ENCODE data around the gene RGPD3. TPM values are rescaled to one million over a fixed set of nuclear protein-coding genes. Genes with fewer than 3 reads are reported as not detected.

RGPD3 gene
- total RNA-seq, 2 donors from 2014 or later: 0.09 to 2.4 TPM

DNA sequence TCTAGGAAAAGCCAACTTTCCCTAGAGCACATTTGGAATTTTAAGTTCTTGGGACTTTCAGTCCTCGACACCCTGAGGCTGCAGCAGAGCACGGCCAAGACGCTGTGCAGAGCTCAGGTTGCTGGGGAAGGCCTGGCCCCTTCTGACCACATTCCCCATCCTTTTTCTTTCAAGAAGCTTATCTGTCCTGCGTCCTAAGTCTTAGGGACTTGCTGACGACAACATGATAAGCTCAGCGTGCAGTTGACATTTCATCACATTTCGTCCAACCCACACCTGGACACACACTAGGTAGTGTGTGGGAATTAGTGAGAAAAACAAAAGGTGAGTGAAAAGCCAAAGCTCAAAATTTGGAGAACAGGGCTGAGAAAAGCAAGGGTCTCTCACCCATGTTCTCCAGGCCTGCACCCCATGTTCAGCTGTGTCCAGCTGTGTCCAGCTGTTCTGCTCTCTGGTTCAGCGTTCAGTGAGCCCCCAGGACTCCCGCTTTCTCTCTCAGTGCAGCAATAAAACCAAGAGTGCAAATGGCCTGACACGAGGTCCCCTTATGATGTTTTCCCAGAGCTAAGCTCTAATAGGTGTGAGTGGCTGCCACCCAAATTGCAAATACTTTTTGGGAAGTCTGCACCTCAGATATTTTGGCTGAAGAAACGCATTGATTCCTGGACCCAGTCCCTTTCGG lies 101.9 kb downstream of the RGPD3 start:
- intact Hi-C loops (cut with DNase I): no loop called here
- no peaks in the 10 kb centered on the region for H3K36me3 ChIP-seq
- H3K27me3 ChIP-seq (replicated peaks; ENCODE audit: insufficient read depth): no peaks in the 10 kb centered on the region

DNA sequence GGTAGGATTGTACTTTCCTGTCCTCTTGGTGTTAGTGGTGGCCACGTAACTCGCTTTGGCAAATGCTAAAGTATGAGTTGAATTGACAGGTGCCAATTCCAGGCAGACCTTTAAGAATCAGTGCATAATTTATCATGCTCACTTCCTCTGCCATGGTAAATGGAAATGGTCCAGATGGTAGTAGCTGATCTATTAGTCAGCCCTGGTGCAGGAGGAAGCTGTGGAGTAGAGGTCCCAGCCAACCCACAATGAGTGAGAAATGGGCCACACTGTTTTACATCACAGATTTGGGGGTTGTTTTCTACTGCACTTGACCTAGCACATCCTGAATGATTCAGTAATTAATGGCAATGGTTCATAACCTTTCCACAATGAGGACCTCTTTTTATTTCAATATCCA lies 104.4 kb downstream of the RGPD3 start:
- H3K4me1 ChIP-seq (replicated peaks): no peaks in the 10 kb centered on the region
- no peaks in the 10 kb centered on the region for H3K36me3 ChIP-seq
- 97% methylated on average over 2 of the region's 2 CpGs for WGBS
- DNase-seq (ENCODE audit: low spot score): no peak
- H3K27ac ChIP-seq: no peak overlapping the region
- no peaks in the 10 kb centered on the region for H3K9me3 ChIP-seq
- H3K4me3 ChIP-seq: no peak overlapping the region
- intact Hi-C loops (cut with DNase I): no loop called here
- H3K27me3 ChIP-seq (replicated peaks; ENCODE audit: insufficient read depth): no peaks in the 10 kb centered on the region
- TF ChIP-seq, protein P1, sequence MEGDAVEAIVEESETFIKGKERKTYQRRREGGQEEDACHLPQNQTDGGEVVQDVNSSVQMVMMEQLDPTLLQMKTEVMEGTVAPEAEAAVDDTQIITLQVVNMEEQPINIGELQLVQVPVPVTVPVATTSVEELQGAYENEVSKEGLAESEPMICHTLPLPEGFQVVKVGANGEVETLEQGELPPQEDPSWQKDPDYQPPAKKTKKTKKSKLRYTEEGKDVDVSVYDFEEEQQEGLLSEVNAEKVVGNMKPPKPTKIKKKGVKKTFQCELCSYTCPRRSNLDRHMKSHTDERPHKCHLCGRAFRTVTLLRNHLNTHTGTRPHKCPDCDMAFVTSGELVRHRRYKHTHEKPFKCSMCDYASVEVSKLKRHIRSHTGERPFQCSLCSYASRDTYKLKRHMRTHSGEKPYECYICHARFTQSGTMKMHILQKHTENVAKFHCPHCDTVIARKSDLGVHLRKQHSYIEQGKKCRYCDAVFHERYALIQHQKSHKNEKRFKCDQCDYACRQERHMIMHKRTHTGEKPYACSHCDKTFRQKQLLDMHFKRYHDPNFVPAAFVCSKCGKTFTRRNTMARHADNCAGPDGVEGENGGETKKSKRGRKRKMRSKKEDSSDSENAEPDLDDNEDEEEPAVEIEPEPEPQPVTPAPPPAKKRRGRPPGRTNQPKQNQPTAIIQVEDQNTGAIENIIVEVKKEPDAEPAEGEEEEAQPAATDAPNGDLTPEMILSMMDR (IDR thresholded peaks at IDR 0.05): no peak
- TF ChIP-seq POLR2A (IDR thresholded peaks at IDR 0.05): no peak
- no peak for TF ChIP-seq POLR2AphosphoS5 (IDR thresholded peaks at IDR 0.05)

More for the DNA sequence above, 101.9 kb downstream of the RGPD3 start:
- 85% methylated on average over 12 of the region's 12 CpGs for WGBS
- Histone ChIP-seq H3K9me3 (no peaks in the 10 kb centered on the region), H3K27ac (no peak overlapping the region), H3K4me3 (no peak overlapping the region), H3K4me1 (replicated peaks) (no peaks in the 10 kb centered on the region)
- no peak for DNase-seq (ENCODE audit: low spot score)
- TF ChIP-seq POLR2A (IDR thresholded peaks at IDR 0.05) (no peak), POLR2AphosphoS5 (IDR thresholded peaks at IDR 0.05) (no peak)
- TF ChIP-seq, protein P1 (IDR thresholded peaks at IDR 0.05): no peak

DNA sequence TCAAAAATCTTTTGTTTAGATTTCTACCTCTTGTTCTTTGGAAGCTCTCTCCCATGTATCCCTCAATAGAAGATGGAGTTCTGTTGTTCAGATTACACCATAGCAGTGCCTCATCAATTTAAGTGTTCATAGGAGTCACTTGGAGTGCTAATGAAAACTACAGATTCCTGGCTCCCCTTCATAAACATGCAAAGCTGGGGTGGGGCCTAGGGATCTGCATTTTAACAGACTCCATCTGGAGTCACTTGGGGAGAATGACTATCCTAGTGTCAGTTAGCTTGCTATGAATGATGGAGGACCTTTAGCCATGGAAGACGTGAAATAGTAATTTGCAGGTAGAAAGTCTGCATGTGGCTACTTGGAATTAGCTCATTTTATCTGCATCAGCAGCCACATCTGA lies 105.4 kb downstream of the RGPD3 start:
- intact Hi-C loops (cut with DNase I): no loop called here
- DNase-seq (ENCODE audit: low spot score): no peak
- WGBS: 0% methylated on average over 1 of the region's 1 CpG
- Histone ChIP-seq H3K4me3 (no peak overlapping the region), H3K36me3 (no peaks in the 10 kb centered on the region), H3K27me3 (replicated peaks; ENCODE audit: insufficient read depth) (no peaks in the 10 kb centered on the region), H3K4me1 (replicated peaks) (no peaks in the 10 kb centered on the region), H3K9me3 (no peaks in the 10 kb centered on the region), H3K27ac (no peak overlapping the region)
- TF ChIP-seq POLR2AphosphoS5 (IDR thresholded peaks at IDR 0.05) (no peak), POLR2A (IDR thresholded peaks at IDR 0.05) (no peak)
- TF ChIP-seq, protein P1 (IDR thresholded peaks at IDR 0.05): no peak

DNA sequence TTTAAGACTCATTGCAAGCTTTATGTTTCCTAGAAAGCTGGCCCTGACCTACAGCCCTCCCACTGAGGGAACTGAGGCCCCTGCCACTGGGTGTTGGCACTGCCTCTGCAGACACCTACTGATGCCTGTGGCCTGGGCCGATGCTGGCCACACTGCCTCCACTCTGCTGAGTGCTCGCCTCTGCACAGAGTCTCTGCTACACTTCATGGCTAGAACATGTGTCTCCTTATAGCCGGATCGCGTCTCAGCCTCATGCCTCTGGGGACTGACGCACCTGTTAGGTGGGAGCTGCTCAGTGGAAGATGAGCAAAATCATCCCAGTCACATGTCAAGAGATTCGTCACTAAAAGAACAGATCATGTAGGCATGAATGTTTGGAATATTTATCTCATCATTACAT lies 108.7 kb downstream of the RGPD3 start:
- WGBS: 94% methylated on average over 7 of the region's 7 CpGs
- no peak for DNase-seq (ENCODE audit: low spot score)
- H3K27ac ChIP-seq: no peak overlapping the region
- intact Hi-C loops (cut with DNase I): no loop called here
- H3K27me3 ChIP-seq (replicated peaks; ENCODE audit: insufficient read depth): no peaks in the 10 kb centered on the region
- no peaks in the 10 kb centered on the region for H3K9me3 ChIP-seq
- H3K4me1 ChIP-seq (replicated peaks): no peaks in the 10 kb centered on the region
- H3K36me3 ChIP-seq: no peaks in the 10 kb centered on the region
- no peak overlapping the region for H3K4me3 ChIP-seq
- no peak for TF ChIP-seq POLR2A (IDR thresholded peaks at IDR 0.05)
- no peak for TF ChIP-seq POLR2AphosphoS5 (IDR thresholded peaks at IDR 0.05)
- TF ChIP-seq, protein P1 (IDR thresholded peaks at IDR 0.05): no peak

DNA sequence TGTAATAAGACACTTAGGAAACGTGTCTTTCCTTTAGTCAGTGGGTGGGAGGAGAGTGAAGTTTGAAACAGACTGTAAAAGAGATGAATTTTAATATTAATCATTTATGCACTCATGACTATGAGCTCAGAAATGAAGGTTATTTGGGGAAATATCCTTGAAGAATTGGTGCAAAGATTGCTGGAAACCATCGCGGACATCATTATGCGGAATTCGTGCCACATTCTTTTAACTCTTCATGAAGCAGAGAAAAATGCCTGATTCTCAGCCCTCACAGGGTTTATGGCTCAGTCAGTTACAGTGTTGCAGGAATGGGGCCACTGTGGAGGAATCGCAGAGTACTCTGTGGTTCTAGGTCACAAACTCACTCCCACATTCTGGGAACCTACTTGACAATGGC lies 109.7 kb downstream of the RGPD3 start:
- Histone ChIP-seq H3K27ac (no peak overlapping the region), H3K9me3 (no peaks in the 10 kb centered on the region), H3K36me3 (no peaks in the 10 kb centered on the region), H3K4me1 (replicated peaks) (no peaks in the 10 kb centered on the region), H3K27me3 (replicated peaks; ENCODE audit: insufficient read depth) (no peaks in the 10 kb centered on the region), H3K4me3 (no peak overlapping the region)
- TF ChIP-seq POLR2AphosphoS5 (IDR thresholded peaks at IDR 0.05) (no peak), POLR2A (IDR thresholded peaks at IDR 0.05) (no peak)
- TF ChIP-seq, protein P1 (IDR thresholded peaks at IDR 0.05): no peak
- 39% methylated on average over 6 of the region's 6 CpGs for WGBS
- no peak for DNase-seq (ENCODE audit: low spot score)
- intact Hi-C loops (cut with DNase I): no loop called here

Data from prostate gland (tissue), 2 donors.